ENCODE measurements around the gene PPP4R4. TPM values are rescaled to one million over a fixed set of nuclear protein-coding genes. Genes with fewer than 3 reads are reported as not detected.

The PPP4R4 gene
- total RNA-seq: 1 to 10 TPM; 1.4 to 1.8 TPM

GRCh38 chr14:94173885-94174603, at the start of gene PPP4R4:
Gene PPP4R4, plus strand, starts transcription at chr14:94174322. Its CDS starts 144 bp downstream, at chr14:94174466.
- CTCF ChIA-PET: interaction anchor here (1.0 to 1.1 kb wide), 3 partner anchors 17 to 42 kb away, joined by 4 read pairs; no protein-coding TSS in a partner anchor
- POLR2A ChIA-PET: interaction anchor here (0.7 kb wide), 1 partner anchor 16 kb away, joined by 3 read pairs; no protein-coding TSS in a partner anchor

GRCh38 chr14:94124582-94125377, 49.3 kb upstream of the PPP4R4 start:
- ChIA-PET POLR2A (no interaction called here), CTCF (interaction anchor here (0.6 kb wide), 1 partner anchor 55 kb away, joined by 3 read pairs; no protein-coding TSS in a partner anchor)

DNA sequence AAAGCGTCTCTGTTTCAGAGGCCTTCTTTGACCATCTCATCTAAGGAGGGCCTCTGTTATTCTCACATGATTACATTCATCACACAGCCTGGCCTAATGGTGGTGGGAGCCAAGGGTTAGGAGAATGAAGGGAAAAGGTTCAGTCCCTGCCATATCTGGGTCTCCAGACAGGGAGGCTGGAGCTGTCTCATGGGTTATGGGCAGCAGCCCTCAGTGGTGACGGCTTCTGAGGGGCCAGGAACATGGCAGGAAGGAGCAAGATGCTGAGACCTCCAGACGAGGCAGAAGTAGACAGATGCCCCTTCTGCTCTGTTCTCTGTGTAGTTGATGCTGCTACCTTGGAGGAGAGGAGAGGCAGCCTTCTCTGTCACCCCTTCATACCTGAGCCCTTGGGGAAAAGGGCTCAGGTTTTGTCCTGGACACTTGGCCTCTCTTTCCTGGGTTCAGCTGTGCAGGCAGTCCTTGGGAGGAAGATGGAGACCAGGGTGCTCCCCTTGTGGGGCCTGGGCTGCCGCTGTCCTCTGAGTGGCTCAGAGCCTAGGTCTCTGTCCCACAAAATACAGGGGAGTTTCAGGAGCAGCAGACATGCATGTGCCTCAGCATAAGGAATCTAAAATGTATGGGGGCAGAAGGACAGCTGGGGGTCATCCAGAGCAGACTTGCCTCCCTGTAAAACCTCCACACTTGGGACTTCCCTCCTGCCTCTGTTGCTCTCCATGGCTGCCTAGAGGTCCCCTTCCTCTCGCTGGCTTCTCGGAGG, 48.3 kb upstream of the PPP4R4 start:
- ChIA-PET CTCF (no interaction called here), POLR2A (no interaction called here)

DNA sequence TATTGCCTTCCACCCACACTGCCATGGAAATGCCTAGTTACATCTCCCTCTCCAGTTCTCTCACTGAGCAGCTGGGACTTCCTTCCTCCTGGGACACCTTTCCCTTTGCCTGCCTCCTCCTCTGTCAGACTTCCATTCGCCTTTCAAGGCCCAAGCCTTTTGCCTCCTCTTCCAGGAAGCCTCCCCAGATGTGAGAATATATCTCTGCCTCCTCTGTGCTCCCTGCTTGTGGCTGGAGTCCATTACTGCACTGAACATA, 47.8 kb upstream of the PPP4R4 start:
- ChIA-PET CTCF (no interaction called here), POLR2A (no interaction called here)

DNA sequence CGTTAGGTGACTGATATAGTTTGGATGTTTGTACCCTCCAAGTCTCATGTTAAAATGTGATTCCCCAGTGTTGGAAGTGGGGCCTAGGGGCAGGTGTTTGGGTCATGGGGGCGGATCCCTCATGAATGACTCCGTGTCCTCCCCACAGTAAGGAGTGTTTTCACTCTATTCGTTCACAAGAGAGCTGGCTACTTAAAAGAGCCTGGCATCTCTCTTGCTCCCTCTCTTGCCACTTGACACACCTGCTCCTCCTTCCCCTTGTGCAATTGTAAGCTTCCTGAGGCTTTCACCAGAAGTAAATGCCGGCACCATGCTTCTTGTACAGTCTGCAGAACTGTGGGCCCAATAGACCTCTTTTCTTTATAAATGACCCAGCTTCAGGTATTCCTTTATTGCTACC, 47.3 kb upstream of the PPP4R4 start:
- CTCF ChIA-PET: no interaction called here
- POLR2A ChIA-PET: no interaction called here

DNA sequence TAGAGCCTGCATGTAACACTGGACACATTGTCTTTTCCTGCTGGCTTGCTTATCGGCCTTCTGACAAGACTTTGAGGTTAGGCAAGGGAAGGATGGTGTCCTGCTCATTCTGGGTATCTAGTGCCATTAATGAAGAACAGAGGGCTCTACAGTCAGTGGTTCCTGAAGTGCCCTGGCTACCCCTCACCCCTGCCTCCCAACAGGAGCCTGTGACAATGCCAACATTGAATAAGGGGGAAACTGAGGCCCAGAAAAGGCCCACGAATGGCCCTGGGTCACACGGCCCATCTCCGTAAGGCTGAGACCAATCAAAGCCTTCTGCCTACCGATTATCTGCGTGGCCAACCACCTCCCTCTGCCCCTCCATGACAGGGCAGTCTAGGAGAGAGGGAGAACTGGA, 46.8 kb upstream of the PPP4R4 start:
- ChIA-PET CTCF (no interaction called here), POLR2A (no interaction called here)

GRCh38 chr14:94128216-94128839, 45.8 kb upstream of the PPP4R4 start:
- ChIA-PET POLR2A (interaction anchor here (0.9 to 1.8 kb wide), 2 partner anchors 14 to 47 kb away, joined by 5 to 9 read pairs; partner anchors contain the start of genes DDX24 and IFI27L1), CTCF (interaction anchor here (1.6 to 2.4 kb wide), 2 partner anchors 75 to 92 kb away, joined by 4 to 12 read pairs; no protein-coding TSS in a partner anchor)

DNA sequence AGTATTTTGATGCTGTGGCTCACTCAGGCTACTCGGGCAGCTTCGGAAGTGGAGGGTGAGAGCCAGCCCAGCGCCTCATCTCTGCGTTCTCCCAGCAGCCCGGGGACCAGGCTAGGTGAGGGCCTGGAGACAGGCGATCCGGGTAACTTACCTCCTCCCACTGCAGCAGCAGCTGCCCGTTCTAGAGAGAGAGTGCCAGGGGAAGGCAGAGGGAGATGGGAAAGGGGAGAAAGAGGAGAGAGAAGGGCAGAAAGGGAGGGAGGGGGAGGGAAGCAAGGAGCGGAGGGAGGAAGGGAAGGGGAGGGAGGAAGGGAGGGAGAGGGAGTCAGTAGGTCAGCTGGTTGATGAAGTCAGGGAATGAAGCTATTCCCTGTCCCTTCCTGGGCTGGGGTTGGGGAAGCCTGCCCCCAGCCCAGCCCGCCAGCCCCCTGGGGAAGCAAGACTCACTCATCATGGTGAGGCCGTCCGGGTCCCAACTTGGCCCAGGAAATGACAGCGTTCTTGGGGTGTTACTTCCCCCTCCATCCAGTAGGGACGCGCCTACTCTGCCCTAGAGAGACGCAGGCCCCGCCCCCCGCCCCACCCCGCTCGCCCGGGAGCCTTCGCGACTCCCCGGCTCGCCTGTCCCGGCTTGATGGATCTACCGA, 44.9 kb upstream of the PPP4R4 start, which contains the start of gene IFI27L2:
TSS of gene IFI27L2 (minus strand) at position 494 of the 647 bp plus-strand sequence. CDS start at position 454, 40 bp downstream.
- POLR2A ChIA-PET: interaction anchor here (0.5 to 1.8 kb wide), 4 partner anchors 14 to 164 kb away, joined by 3 to 9 read pairs (median 5); partner anchors contain the start of genes DDX24 and IFI27L1
- CTCF ChIA-PET: interaction anchor here (0.7 to 2.4 kb wide), 4 partner anchors 50 to 119 kb away, joined by 3 to 12 read pairs (median 4); no protein-coding TSS in a partner anchor

DNA sequence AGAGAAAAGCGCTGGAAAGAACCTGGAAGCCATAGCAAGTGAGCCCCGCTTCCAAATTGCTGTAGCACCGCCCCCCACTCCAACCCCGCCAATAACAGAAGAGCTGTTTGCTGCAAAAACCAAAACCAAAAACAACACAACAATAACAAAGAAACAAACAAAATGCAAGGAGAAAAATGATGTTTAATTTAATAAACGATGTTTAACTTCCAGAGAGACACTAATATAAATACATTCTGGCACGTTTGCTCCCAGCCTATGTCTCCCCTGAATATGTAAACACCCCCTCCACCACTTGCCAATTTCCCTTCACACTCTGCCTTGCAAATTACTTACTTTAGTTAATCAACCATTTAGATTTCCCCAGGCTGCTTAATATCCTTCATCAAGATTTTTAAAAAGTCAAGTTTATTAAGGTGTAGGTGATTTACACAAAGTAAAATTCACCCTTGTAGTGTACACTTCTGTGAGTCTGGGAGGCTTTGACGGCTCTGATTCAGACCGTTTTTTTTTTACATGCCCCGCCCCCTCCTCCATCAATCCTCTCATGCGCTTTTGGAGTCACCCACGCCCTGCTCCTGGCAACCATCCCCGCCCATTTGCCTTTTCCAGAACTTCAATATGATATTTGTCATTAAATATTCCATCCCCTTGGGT, 44.2 kb upstream of the PPP4R4 start:
- ChIA-PET POLR2A (interaction anchor here (0.6 to 1.8 kb wide), 2 partner anchors 48 to 164 kb away, joined by 3 to 9 read pairs; partner anchors contain the start of genes DDX24 and IFI27L1), CTCF (interaction anchor here (0.8 to 2.4 kb wide), 3 partner anchors 76 to 120 kb away, joined by 3 to 12 read pairs (median 4); no protein-coding TSS in a partner anchor)

DNA sequence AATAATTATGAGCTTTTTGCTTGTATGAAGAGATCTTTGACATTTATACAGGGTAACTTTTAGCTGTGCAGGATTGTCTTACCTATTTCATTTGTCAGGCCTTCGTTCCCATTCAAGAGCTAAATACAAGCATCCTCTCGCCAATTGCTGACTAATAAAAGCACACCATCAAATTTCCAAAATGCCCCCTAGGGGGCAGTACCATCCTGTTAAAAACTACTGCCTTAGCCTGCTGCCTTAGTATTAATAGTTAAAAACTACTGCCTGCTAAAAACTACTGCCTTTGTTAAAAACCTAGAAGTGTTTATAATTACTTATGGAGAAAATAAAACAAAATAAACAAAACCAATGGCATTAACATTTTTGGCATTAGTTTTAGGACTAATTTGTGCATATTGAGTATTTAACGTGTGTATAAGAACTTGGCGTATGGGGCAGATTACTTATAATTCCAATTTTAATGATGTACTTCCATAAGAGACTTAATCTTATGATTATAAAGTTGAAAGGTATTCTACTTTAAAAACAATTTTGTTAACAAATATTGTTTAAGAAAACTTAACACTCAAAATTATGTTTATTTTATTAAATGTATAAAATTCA, 41.7 kb upstream of the PPP4R4 start:
- ChIA-PET CTCF (interaction anchor here (0.6 to 2.8 kb wide), 10 partner anchors 41 to 353 kb away, joined by 3 to 6 read pairs (median 4); partner anchors contain the start of genes PPP4R4 and SERPINA6), POLR2A (no interaction called here)

- CTCF ChIA-PET: interaction anchor here (0.9 kb wide), 1 partner anchor 100 kb away, joined by 4 read pairs; no protein-coding TSS in a partner anchor
- POLR2A ChIA-PET: no interaction called here
Observed at GRCh38 chr14:94135476-94135875, 38.6 kb upstream of the PPP4R4 start.

DNA sequence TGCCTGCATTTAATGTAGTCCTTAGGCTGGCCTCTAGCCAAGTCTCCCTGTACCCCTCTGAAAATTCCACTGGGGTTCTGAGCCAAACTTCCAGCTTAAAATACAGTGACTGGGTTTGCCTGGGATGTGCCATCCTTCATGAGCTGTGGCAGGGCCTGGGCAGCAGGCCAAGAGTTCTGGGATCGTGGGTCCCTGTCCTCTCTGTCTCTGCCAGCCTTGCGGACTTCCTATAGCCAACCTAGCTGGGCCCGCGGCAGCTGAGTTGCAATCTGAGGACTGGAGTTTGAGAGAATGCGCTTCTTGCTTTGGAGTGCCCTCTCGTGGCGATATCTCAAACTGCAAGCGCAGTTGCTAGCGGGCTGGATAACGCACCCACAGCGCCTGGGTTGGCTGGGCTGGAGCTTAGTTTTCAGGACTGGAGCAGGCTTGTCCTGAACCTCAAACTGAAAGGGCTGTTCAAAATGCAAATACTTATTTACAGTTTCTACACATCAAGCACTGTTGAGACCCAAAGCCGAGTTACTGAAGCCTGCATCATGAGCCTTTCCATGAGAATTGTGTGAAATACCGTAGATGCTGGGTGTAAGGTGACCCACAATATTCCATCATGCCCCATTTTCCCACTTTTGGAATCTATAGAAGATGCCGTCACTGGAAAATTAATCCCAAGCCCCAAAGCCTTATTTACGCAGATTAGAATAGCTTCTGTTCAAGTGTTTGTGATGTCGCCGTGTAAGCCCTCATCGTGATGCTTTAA, 37.4 kb upstream of the PPP4R4 start:
- ChIA-PET CTCF (interaction anchor here (0.7 to 3.4 kb wide), 18 partner anchors 9 to 350 kb away, joined by 3 to 50 read pairs (median 4); partner anchors contain the start of gene PPP4R4), POLR2A (interaction anchor here (1.1 kb wide), 1 partner anchor 38 kb away, joined by 3 read pairs; no protein-coding TSS in a partner anchor)

- POLR2A ChIA-PET: no interaction called here
Observed at GRCh38 chr14:94138251-94138650, 35.9 kb upstream of the PPP4R4 start.

GRCh38 chr14:94139006-94139405, 35.1 kb upstream of the PPP4R4 start:
- ChIA-PET CTCF (interaction anchor here (3.4 kb wide), 1 partner anchor 102 kb away, joined by 50 read pairs; no protein-coding TSS in a partner anchor), POLR2A (no interaction called here)

More at GRCh38 chr14:94138251-94138650, 35.9 kb upstream of the PPP4R4 start:
- CTCF ChIA-PET: interaction anchor here (1.7 to 3.4 kb wide), 2 partner anchors 102 to 129 kb away, joined by 3 to 50 read pairs; no protein-coding TSS in a partner anchor

GRCh38 chr14:94139421-94139820, 34.7 kb upstream of the PPP4R4 start:
- POLR2A ChIA-PET: no interaction called here
- CTCF ChIA-PET: no interaction called here

DNA sequence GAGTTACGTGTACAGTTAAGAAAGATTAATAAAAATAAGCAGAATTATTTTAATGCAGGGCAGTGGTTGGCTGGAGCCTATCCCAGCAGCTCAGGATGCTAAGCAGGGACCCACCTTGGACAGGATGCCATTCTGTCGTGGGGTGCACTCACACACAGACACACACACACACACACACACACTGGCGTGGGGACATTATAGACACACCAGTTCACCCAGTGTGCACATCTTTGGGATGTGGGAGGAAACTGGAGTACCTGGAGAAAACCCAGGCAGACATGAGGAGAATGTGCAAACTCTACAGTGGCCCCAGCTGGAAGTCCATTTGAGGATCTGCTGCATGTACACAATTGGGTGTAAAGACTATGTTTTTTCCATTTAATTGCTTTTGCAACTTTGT, 31.9 kb upstream of the PPP4R4 start:
- POLR2A ChIA-PET: no interaction called here
- CTCF ChIA-PET: interaction anchor here (1.7 to 2.9 kb wide), 2 partner anchors 11 to 38 kb away, joined by 4 to 6 read pairs; no protein-coding TSS in a partner anchor
